Measurements from ENCODE around the gene TXK.

Gene TXK

GRCh38 chr4:48149827-48150370, 15.8 kb upstream of the TXK start:
- TF ChIP-seq SIN3A (IDR thresholded peaks at IDR 0.05; ENCODE audit: borderline replicate concordance, insufficient read depth, low read length) = no peak
- no peak for TF ChIP-seq POLR2AphosphoS5 (IDR thresholded peaks at IDR 0.05; ENCODE audit: low read depth, low read length)
- TF ChIP-seq, protein P1, sequence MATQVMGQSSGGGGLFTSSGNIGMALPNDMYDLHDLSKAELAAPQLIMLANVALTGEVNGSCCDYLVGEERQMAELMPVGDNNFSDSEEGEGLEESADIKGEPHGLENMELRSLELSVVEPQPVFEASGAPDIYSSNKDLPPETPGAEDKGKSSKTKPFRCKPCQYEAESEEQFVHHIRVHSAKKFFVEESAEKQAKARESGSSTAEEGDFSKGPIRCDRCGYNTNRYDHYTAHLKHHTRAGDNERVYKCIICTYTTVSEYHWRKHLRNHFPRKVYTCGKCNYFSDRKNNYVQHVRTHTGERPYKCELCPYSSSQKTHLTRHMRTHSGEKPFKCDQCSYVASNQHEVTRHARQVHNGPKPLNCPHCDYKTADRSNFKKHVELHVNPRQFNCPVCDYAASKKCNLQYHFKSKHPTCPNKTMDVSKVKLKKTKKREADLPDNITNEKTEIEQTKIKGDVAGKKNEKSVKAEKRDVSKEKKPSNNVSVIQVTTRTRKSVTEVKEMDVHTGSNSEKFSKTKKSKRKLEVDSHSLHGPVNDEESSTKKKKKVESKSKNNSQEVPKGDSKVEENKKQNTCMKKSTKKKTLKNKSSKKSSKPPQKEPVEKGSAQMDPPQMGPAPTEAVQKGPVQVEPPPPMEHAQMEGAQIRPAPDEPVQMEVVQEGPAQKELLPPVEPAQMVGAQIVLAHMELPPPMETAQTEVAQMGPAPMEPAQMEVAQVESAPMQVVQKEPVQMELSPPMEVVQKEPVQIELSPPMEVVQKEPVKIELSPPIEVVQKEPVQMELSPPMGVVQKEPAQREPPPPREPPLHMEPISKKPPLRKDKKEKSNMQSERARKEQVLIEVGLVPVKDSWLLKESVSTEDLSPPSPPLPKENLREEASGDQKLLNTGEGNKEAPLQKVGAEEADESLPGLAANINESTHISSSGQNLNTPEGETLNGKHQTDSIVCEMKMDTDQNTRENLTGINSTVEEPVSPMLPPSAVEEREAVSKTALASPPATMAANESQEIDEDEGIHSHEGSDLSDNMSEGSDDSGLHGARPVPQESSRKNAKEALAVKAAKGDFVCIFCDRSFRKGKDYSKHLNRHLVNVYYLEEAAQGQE (IDR thresholded peaks at IDR 0.05; ENCODE audit: insufficient read depth in 1 of 2, low read depth in 2 of 2, low read length in 2 of 2) = no peak
- TF ChIP-seq FOXP2 (optimal IDR thresholded peaks at IDR 0.05; ENCODE audit: borderline replicate concordance, extremely low read depth, extremely low read length, insufficient read depth) = no peak
- no peak for TF ChIP-seq TAF1 (IDR thresholded peaks at IDR 0.05; ENCODE audit: borderline replicate concordance, insufficient read depth, low read length)

DNA sequence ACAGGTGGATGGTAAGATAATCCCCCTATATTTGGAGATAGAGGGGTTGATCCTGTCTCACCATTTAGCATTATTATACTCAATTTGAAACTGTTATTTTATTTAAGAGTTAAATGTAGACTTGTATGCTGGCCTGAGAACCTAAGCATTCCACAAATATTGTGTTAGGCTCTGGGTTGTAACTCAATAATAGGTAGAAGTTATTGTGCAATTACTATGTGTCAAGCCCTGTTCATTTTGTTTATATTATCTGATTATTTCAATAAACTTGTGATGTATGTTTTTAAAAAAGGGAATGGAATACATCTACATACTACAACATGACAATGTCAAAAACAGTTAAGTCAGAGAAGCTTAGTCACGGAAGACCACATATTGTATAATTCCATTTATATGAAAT, 13.6 kb upstream of the TXK start:
- TF ChIP-seq, protein P1 (IDR thresholded peaks at IDR 0.05; ENCODE audit: insufficient read depth in 1 of 2, low read depth in 2 of 2, low read length in 2 of 2) = no peak
- TF ChIP-seq FOXP2 (optimal IDR thresholded peaks at IDR 0.05; ENCODE audit: borderline replicate concordance, extremely low read depth, extremely low read length, insufficient read depth) (no peak), POLR2AphosphoS5 (IDR thresholded peaks at IDR 0.05; ENCODE audit: low read depth, low read length) (no peak), TAF1 (IDR thresholded peaks at IDR 0.05; ENCODE audit: borderline replicate concordance, insufficient read depth, low read length) (no peak), SIN3A (IDR thresholded peaks at IDR 0.05; ENCODE audit: borderline replicate concordance, insufficient read depth, low read length) (no peak)

- TF ChIP-seq SIN3A (IDR thresholded peaks at IDR 0.05; ENCODE audit: borderline replicate concordance, insufficient read depth, low read length) (no peak), POLR2AphosphoS5 (IDR thresholded peaks at IDR 0.05; ENCODE audit: low read depth, low read length) (no peak), FOXP2 (optimal IDR thresholded peaks at IDR 0.05; ENCODE audit: borderline replicate concordance, extremely low read depth, extremely low read length, insufficient read depth) (no peak), TAF1 (IDR thresholded peaks at IDR 0.05; ENCODE audit: borderline replicate concordance, insufficient read depth, low read length) (no peak)
- TF ChIP-seq, protein P1 (IDR thresholded peaks at IDR 0.05; ENCODE audit: insufficient read depth in 1 of 2, low read depth in 2 of 2, low read length in 2 of 2) = no peak
Measured at GRCh38 chr4:48141048-48141447, 7.0 kb upstream of the TXK start.

DNA sequence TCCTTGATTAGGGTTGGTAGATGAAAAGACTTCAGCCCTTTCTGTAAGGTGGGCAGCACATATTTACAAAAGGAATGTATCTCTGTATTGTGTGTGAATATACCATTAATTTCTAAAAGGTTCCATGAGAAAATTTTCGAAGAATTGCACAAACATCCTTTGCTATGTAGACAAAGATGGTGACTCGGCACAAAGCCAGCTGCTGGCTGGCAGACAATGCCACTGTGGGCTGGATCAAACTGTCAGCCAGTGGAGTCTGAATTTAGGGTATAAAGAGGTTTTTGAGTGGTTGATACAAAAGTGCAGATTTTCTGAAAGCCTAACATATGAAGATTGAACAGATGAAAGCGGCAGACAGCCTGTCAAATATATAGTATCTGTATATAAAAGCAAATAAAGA, 5.6 kb upstream of the TXK start:
- TF ChIP-seq, protein P1 (IDR thresholded peaks at IDR 0.05; ENCODE audit: insufficient read depth in 1 of 2, low read depth in 2 of 2, low read length in 2 of 2) = no peak
- TF ChIP-seq POLR2AphosphoS5 (IDR thresholded peaks at IDR 0.05; ENCODE audit: low read depth, low read length) (no peak), TAF1 (IDR thresholded peaks at IDR 0.05; ENCODE audit: borderline replicate concordance, insufficient read depth, low read length) (no peak), FOXP2 (optimal IDR thresholded peaks at IDR 0.05; ENCODE audit: borderline replicate concordance, extremely low read depth, extremely low read length, insufficient read depth) (no peak), SIN3A (IDR thresholded peaks at IDR 0.05; ENCODE audit: borderline replicate concordance, insufficient read depth, low read length) (no peak)

DNA sequence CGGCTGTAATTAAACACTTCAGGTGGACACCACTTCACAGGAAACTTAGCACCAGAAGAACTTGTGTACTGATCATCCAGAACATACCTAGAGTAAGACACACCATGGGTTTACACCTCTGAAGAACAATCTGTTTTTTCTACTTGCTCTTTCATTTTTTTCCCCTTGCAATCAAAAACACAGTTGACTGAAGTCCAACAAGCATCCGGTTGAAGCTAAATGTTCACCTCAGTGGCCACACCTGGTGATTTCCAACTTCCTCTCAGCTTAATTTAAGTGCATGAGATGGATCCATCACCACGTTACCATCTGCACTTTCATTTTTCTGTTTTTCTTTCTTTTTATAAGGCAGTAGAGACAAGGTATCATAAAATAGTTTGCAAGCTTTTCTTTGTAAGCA, 4.9 kb upstream of the TXK start:
- TF ChIP-seq, protein P1 (IDR thresholded peaks at IDR 0.05; ENCODE audit: insufficient read depth in 1 of 2, low read depth in 2 of 2, low read length in 2 of 2) = no peak
- TF ChIP-seq TAF1 (IDR thresholded peaks at IDR 0.05; ENCODE audit: borderline replicate concordance, insufficient read depth, low read length) = no peak
- TF ChIP-seq FOXP2 (optimal IDR thresholded peaks at IDR 0.05; ENCODE audit: borderline replicate concordance, extremely low read depth, extremely low read length, insufficient read depth) = no peak

All from PFSK-1 (cell line).